ENCODE results near the gene HMGB4.
A peak's percentile ranks its signal among the peaks of the same experiment; 100 is the strongest.

HMGB4 gene

GRCh38 chr1:33849211-33849610 is 14.7 kb upstream of the HMGB4 start:
- DNase-seq = no peak

GRCh38 chr1:33850481-33850880 is 13.4 kb upstream of the HMGB4 start:
- no peak for DNase-seq

GRCh38 chr1:33852711-33853110 is 11.2 kb upstream of the HMGB4 start:
- no peak for DNase-seq

- no peak for DNase-seq
Observed at GRCh38 chr1:33853431-33853830, 10.4 kb upstream of the HMGB4 start.

GRCh38 chr1:33854091-33854490 is 9.8 kb upstream of the HMGB4 start:
- DNase-seq = no peak

- DNase-seq = no peak
Observed at GRCh38 chr1:33860671-33861070, 3.2 kb upstream of the HMGB4 start.

- DNase-seq = no peak
Observed at GRCh38 chr1:33864460-33865389, 846 bp downstream of the HMGB4 start.

GRCh38 chr1:33866281-33866680 is 2.4 kb downstream of the HMGB4 start:
- no peak for DNase-seq

- no peak for DNase-seq
Observed at GRCh38 chr1:33867684-33868083, 3.8 kb downstream of the HMGB4 start.

GRCh38 chr1:33872275-33872674 is 8.4 kb downstream of the HMGB4 start:
- no peak for DNase-seq

- no peak for DNase-seq
Observed at GRCh38 chr1:33872683-33873082, 8.8 kb downstream of the HMGB4 start.

GRCh38 chr1:33874636-33875035 is 10.8 kb downstream of the HMGB4 start:
- no peak for DNase-seq

GRCh38 chr1:33875862-33876261 is 12.0 kb downstream of the HMGB4 start:
- DNase-seq = no peak

GRCh38 chr1:33876970-33877650 is 13.2 kb downstream of the HMGB4 start:
- peak; percentile 29 for DNase-seq

- DNase-seq = no peak
Observed at GRCh38 chr1:33878392-33878791, 14.5 kb downstream of the HMGB4 start.

GRCh38 chr1:33880305-33880704 is 16.4 kb downstream of the HMGB4 start:
- no peak for DNase-seq

- DNase-seq = no peak
Observed at GRCh38 chr1:33886496-33886895, 22.6 kb downstream of the HMGB4 start.

- no peak for DNase-seq
Observed at GRCh38 chr1:33893147-33893830, 29.4 kb downstream of the HMGB4 start.

- no peak for DNase-seq
Observed at GRCh38 chr1:33895396-33895795, 31.5 kb downstream of the HMGB4 start.

GRCh38 chr1:33895976-33896375 is 32.1 kb downstream of the HMGB4 start:
- DNase-seq = no peak

- no peak for DNase-seq
Observed at GRCh38 chr1:33897092-33897725, 33.3 kb downstream of the HMGB4 start.

GRCh38 chr1:33898406-33898805 is 34.5 kb downstream of the HMGB4 start:
- DNase-seq = no peak

- DNase-seq = no peak
Observed at GRCh38 chr1:33898881-33899280, 35.0 kb downstream of the HMGB4 start.
